Loucy (cell line): ENCODE data around the gene SYNGR2.

Experiments
- H2AFZ ChIP-seq: fragments of 200-600 bp; sonication (generic); 2 replicates; pipeline ENCODE4 v1.6.0; 2016; ENCODE audit warnings: antibody characterized with exemption, mild to moderate bottlenecking, low read length, moderate library complexity
- H3F3A ChIP-seq: fragments of 200-600 bp; 2 replicates; pipeline ENCODE4 v1.6.0; 2016; ENCODE audit warnings: antibody characterized with exemption, low read depth, mild to moderate bottlenecking
- H3K27me3 ChIP-seq: fragments of 200-600 bp; sonication (generic); 2 replicates; pipeline ENCODE4 v1.6.1; 2014; ENCODE audit warnings: low read length, mild to moderate bottlenecking; ENCODE audit not compliant: insufficient read depth, poor library complexity, severe bottlenecking
- H3K36me3 ChIP-seq: fragments of 200-600 bp; sonication (generic); 2 replicates; pipeline ENCODE4 v1.6.1; 2016; ENCODE audit warnings: low read length; ENCODE audit not compliant: insufficient read depth
- H3K4me1 ChIP-seq: fragments of 200-600 bp; sonication (generic); 2 replicates; pipeline ENCODE4 v1.5.1; 2014; ENCODE audit warnings: low read length, mild to moderate bottlenecking; ENCODE audit not compliant: insufficient read depth, poor library complexity, severe bottlenecking
- H3K4me2 ChIP-seq: fragments of 200-600 bp; sonication (generic); 2 replicates; pipeline ENCODE4 v1.6.0; 2014; ENCODE audit warnings: antibody characterized with exemption, low read length, low read depth, mild to moderate bottlenecking; ENCODE audit not compliant: poor library complexity, severe bottlenecking
- H3K4me3 ChIP-seq: fragments of 200-600 bp; sonication (generic); 2 replicates; pipeline ENCODE4 v1.5.1; 2014; ENCODE audit warnings: low read length, mild to moderate bottlenecking, mixed read lengths; ENCODE audit not compliant: poor library complexity, severe bottlenecking
- H3K79me2 ChIP-seq: fragments of 200-600 bp; sonication (generic); 2 replicates; pipeline ENCODE4 v1.6.1; 2014; ENCODE audit warnings: low read length; ENCODE audit not compliant: insufficient read depth
- H3K9ac ChIP-seq: fragments of 200-600 bp; sonication (generic); 2 replicates; pipeline ENCODE4 v1.6.0; 2014; ENCODE audit warnings: mild to moderate bottlenecking, low read depth, low read length, moderate library complexity; ENCODE audit not compliant: poor library complexity, severe bottlenecking
- H3K9me2 ChIP-seq: fragments of 200-600 bp; sonication (generic); replicated peaks from 2 replicates; pipeline ENCODE4 v1.6.1; 2016; ENCODE audit warnings: low read depth, low read length, mixed read lengths
- H3K9me3 ChIP-seq: fragments of 200-600 bp; sonication (generic); 2 replicates; pipeline ENCODE4 v1.6.1; 2014; ENCODE audit warnings: mild to moderate bottlenecking, antibody characterized with exemption, low read length, low read depth; ENCODE audit not compliant: insufficient read depth
- H4K20me1 ChIP-seq: fragments of 200-600 bp; sonication (generic); 2 replicates; pipeline ENCODE4 v1.6.0; 2014; ENCODE audit warnings: antibody characterized with exemption, low read length, mild to moderate bottlenecking; ENCODE audit not compliant: insufficient read depth, poor library complexity, severe bottlenecking
- EZH2phosphoT487 ChIP-seq: fragments of 200-600 bp; IDR thresholded peaks from 2 replicates; pipeline ENCODE4 v1.6.1; 2018; ENCODE audit warnings: antibody characterized with exemption, mild to moderate bottlenecking, moderate library complexity, borderline replicate concordance
- TF ChIP-seq, protein P1 (sequence below): fragments of 200-600 bp; sonication (generic); conservative IDR thresholded peaks from 2 replicates; pipeline ENCODE4 v1.5.1; 2014; ENCODE audit warnings: mild to moderate bottlenecking, antibody characterized with exemption, low read length

Gene SYNGR2

GRCh38 chr17:78134899-78135385, 33.4 kb upstream of the SYNGR2 start:
- no peak for TF ChIP-seq EZH2phosphoT487
- TF ChIP-seq, protein P1, sequence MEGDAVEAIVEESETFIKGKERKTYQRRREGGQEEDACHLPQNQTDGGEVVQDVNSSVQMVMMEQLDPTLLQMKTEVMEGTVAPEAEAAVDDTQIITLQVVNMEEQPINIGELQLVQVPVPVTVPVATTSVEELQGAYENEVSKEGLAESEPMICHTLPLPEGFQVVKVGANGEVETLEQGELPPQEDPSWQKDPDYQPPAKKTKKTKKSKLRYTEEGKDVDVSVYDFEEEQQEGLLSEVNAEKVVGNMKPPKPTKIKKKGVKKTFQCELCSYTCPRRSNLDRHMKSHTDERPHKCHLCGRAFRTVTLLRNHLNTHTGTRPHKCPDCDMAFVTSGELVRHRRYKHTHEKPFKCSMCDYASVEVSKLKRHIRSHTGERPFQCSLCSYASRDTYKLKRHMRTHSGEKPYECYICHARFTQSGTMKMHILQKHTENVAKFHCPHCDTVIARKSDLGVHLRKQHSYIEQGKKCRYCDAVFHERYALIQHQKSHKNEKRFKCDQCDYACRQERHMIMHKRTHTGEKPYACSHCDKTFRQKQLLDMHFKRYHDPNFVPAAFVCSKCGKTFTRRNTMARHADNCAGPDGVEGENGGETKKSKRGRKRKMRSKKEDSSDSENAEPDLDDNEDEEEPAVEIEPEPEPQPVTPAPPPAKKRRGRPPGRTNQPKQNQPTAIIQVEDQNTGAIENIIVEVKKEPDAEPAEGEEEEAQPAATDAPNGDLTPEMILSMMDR = no peak
- Histone ChIP-seq H3K79me2 (peaks cover 60% of the 10 kb centered on the region), H3F3A (peaks cover 5% of the 10 kb centered on the region; the same call in 1 of the 2 replicates), H3K9me3 (no peaks in the 10 kb centered on the region), H2AFZ (no peak overlapping the region), H3K4me3 (no peak overlapping the region), H3K9ac (no peak overlapping the region), H3K4me1 (peaks cover 23% of the 10 kb centered on the region), H4K20me1 (peaks cover 64% of the 10 kb centered on the region), H3K9me2 (no peaks in the 10 kb centered on the region), H3K4me2 (peak overlapping the region; percentile 81), H3K27me3 (peaks cover 8% of the 10 kb centered on the region), H3K36me3 (peaks cover 36% of the 10 kb centered on the region; the same call in 1 of the 2 replicates)

- no peak overlapping the region for H3K4me2 ChIP-seq
- H3K9me3 ChIP-seq = no peaks in the 10 kb centered on the region
- no peak overlapping the region for H3K4me3 ChIP-seq
- peaks cover 36% of the 10 kb centered on the region; the same call in 1 of the 2 replicates for H3K36me3 ChIP-seq
- H3K27me3 ChIP-seq = peaks cover 6% of the 10 kb centered on the region
- no peak overlapping the region for H3K9ac ChIP-seq
- H3K4me1 ChIP-seq = peaks cover 19% of the 10 kb centered on the region
- H4K20me1 ChIP-seq = peaks cover 64% of the 10 kb centered on the region
- H2AFZ ChIP-seq = no peak overlapping the region
- peaks cover 54% of the 10 kb centered on the region for H3K79me2 ChIP-seq
- TF ChIP-seq, protein P1 = no peak
- no peaks in the 10 kb centered on the region for H3K9me2 ChIP-seq
- H3F3A ChIP-seq = peaks cover 3% of the 10 kb centered on the region; the same call in 1 of the 2 replicates
Measured at GRCh38 chr17:78135858-78136500, 32.4 kb upstream of the SYNGR2 start.

DNA sequence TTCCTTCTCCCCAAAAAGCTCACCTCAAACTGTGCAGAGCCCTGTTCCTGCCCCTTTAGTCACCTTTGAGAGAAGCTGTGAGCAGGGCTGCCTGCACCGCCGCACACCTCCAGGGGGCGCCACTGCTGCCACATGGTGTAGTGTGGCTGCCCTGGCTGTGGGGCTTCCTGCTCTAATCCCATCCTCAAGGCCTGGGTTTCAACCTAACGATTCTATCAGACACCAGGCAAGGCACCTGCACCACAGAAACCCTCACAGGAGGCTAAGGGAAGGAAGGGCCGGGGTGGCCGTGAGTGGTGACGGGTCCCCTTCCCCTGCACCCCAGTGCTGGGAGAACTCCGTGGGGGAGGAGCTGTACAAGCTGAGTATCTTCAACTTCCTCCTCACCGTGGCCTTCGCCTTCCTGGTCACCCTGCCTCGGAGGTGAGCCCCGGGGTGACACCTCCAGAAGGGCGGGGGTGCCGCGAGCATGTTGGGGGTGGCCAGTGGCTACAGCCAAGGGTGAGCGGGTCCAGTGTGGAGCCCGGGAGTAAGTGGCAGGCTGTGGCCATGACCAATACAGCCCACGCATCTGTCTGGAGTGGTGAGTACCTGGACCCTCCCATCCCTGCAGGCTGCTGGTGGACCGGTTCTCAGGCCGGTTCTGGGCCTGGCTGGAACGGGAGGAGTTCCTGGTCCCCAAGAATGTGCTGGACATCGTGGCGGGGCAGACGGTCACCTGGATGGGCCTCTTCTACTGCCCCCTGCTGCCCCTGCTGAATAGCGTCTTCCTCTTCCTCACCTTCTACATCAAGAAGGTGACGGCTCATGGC, 30.8 kb upstream of the SYNGR2 start:
- no peaks in the 10 kb centered on the region for H3K9me2 ChIP-seq
- no peak overlapping the region for H2AFZ ChIP-seq
- no peak for TF ChIP-seq EZH2phosphoT487
- TF ChIP-seq, protein P1 = peak; percentile 62
- H4K20me1 ChIP-seq = peaks cover 63% of the 10 kb centered on the region
- peaks cover 3% of the 10 kb centered on the region; the same call in 1 of the 2 replicates for H3F3A ChIP-seq
- H3K4me3 ChIP-seq = no peak overlapping the region
- H3K9me3 ChIP-seq = no peaks in the 10 kb centered on the region
- H3K79me2 ChIP-seq = peaks cover 37% of the 10 kb centered on the region
- H3K4me1 ChIP-seq = peaks cover 17% of the 10 kb centered on the region
- H3K4me2 ChIP-seq = no peak overlapping the region
- no peak overlapping the region for H3K9ac ChIP-seq
- peaks cover 35% of the 10 kb centered on the region; the same call in 1 of the 2 replicates for H3K36me3 ChIP-seq
- no peaks in the 10 kb centered on the region for H3K27me3 ChIP-seq
